OCI-LY1 (cell line): Measurements from ENCODE around the gene LRRFIP1.

Experiments used
- EZH2 ChIP-seq: fragments of 200-600 bp; sonication (generic), shearing (Covaris generic); IDR thresholded peaks from 2 replicates; pipeline ENCODE4 v1.8.0; 2017; ENCODE audit warnings: borderline replicate concordance, mixed run types, mild to moderate bottlenecking, antibody characterized with exemption, low read length, moderate library complexity, mixed read lengths
- TF ChIP-seq, protein P1 (sequence below): fragments of 200-600 bp; sonication (generic), shearing (Covaris generic); IDR thresholded peaks from 2 replicates; pipeline ENCODE4 v1.5.1; 2017; ENCODE audit warnings: mild to moderate bottlenecking, antibody characterized with exemption, low read length, moderate library complexity, mixed read lengths

DNA sequence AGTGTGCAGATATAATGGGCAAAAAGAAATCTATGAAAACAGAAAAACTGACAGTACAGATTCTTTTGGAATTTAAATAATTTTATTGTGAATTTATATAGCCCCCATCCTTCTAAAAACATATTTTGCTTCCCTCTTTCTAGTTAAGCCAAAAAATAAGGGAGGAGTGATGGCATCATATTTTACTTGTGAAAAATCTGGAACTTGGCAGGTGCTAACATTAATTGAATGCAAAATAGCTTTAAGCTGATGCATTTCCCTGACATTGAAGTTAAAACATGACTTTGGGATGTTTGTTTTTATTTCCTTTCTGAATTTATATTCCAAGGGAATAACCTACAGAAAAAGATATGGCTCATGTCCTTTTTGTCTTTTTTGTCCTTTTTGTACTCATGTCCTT lies 88.6 kb downstream of the LRRFIP1 start:
- TF ChIP-seq, protein P1, sequence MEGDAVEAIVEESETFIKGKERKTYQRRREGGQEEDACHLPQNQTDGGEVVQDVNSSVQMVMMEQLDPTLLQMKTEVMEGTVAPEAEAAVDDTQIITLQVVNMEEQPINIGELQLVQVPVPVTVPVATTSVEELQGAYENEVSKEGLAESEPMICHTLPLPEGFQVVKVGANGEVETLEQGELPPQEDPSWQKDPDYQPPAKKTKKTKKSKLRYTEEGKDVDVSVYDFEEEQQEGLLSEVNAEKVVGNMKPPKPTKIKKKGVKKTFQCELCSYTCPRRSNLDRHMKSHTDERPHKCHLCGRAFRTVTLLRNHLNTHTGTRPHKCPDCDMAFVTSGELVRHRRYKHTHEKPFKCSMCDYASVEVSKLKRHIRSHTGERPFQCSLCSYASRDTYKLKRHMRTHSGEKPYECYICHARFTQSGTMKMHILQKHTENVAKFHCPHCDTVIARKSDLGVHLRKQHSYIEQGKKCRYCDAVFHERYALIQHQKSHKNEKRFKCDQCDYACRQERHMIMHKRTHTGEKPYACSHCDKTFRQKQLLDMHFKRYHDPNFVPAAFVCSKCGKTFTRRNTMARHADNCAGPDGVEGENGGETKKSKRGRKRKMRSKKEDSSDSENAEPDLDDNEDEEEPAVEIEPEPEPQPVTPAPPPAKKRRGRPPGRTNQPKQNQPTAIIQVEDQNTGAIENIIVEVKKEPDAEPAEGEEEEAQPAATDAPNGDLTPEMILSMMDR, result no peak
- no peak for TF ChIP-seq EZH2
